EL (cell line): ENCODE data around the gene MEGF6.
A peak's percentile ranks its signal among the peaks of the same experiment; 100 is the strongest.

Source experiments
- DNase-seq: peaks from one replicate; pipeline ENCODE4 v3.0.0-alpha.2; 2016

Gene MEGF6

DNA sequence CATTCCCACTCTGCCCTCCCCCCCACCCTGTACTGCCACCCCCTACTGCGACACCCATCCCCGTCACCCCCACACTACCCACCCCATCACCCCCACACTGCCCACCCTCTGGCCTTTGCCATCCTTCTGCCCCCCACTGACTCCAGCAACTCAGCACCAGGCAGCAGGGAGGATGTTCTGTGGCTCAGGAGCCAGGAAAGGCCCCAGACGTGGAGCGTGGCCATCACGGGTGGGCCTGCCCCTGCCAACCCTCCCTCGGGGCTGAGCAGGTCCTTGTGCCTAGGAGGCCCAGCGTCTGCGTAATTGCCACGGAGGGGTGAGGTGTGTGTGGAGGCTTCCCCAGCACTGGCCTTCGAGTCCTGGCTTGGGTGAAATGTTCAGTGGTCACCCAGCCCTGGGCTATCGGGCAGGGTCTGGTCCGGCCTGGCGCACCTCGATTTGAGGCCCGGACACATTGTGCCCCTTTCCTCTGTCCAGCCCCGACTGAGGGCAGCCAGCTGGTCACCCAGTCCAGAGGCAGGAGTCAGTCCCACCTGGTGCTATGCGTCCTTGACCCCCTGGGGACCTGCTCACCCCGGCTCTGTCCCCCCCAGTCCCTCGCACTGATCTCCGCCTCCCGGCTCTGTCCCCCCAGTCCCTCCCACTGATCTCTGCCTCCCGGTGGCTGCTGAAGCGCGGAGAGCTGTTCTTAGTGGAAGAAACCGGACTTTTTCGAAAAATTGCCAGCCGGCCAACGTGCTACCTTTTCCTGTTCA, 133.9 kb downstream of the MEGF6 start:
- DNase-seq, result no peak

DNA sequence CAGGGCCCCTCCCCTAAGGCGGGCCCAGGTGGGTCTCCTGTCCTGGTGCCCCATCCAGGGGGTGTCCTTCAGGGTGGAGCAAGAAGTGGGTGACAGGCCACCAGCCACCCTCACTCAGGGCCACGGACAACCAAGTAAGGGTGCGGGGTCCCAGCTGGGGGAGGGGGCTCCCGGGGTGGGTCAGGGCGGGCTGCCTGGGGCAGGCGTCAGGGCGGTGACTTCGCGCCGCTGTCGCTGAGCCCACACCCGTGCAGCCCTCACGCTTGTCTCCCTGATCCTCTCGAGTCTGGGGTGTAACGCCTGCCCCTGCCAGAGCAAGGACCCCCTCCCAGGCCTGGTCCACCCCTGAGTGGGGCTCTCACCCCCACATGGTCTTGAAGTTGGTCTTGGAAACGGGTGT, 134.6 kb downstream of the MEGF6 start:
- DNase-seq, result no peak

DNA sequence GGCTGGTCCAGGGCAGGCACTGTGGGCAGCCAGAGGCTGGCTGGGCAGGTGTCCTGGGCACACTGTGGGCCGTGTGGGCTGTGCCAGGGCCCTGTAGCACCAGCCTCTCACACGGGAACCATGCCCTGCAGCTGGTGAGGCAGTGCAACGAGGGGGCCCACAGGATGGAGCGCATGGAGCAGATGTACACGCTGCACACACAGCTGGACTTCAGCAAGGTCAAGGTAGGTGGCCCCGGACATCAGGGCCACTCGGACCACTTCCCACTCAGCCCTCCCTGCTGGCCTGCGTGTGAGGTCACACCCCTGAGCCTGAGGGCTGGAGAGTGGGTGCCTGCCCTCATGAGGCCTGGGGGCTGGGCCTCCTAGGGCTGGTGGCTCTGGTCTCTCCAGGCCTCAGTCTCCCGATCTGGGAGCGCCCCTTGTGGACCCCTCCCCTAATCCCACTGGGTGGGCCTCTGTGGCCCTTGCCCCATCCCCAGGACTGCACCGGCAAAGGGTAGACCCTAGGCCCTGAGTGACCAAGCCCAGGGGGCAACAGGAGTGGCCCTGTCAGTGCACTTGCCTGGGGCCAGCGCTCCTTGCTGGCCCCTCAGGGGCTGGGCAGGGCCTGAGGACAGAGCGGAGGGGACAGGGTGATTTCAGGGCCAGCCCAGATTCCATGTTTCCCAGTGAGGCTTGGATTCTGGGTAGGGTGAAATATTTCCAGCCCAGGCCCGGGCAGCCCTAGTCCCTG, 135.3 kb downstream of the MEGF6 start:
- DNase-seq, result no peak

DNA sequence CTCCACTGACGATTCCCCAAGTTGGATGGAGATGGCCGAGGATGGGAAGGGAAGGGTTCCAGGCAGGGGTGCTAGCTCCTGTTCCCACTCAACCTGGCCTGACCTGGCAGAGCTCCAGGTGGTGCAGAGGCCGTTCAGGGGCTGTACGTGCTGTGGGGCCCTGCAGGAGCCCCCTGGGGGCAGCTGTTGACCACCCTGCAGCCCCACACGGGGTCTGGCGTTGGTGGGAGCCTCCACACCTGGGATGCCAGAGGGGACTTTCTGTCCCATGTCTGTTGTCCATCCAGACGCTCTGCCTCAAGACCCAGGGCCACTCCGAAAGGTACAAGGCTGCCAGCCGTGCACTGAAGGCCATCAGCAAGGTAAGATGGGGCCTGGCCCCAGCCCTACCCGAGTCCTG, 136.9 kb downstream of the MEGF6 start:
- no peak for DNase-seq

DNA sequence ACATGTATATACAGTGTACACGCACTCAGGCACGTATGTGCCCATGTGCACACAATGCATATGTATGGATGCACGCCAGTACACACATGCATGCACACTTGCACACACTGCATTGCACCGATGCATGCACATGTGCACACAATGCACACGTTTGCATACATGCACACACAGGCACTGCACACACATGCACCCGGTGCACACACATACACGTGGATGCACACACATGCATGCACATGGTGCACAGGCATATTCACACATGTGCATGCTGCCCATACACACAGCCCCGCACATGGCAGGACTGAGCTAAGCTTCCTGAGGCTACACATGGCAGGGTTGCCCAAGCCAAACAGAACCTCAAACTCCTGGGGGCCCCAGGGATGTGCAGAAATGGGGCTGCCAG, 137.3 kb downstream of the MEGF6 start:
- DNase-seq, result no peak

DNA sequence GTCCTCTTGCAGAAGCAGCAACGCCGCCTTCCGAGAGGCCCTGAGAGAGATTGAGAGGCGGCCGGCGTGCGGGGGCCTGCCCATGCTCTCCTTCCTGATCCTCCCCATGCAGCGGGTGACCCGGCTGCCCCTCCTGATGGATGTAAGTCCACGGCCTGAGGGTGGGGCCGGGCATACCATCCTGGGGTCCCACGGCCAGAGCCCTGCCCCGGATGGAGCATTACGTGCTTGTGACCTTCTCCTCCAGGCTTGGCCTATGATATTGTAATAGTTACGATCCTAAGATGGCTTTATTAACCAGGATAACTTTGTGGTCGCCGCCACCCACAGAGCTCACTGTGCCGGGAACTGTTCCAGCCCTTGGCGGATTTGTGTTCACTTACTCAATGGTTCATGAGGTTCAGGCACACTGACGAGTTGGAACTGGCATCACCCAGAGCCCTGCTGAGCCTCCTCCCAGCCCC, 137.9 kb downstream of the MEGF6 start:
- peak; percentile 81 for DNase-seq

DNA sequence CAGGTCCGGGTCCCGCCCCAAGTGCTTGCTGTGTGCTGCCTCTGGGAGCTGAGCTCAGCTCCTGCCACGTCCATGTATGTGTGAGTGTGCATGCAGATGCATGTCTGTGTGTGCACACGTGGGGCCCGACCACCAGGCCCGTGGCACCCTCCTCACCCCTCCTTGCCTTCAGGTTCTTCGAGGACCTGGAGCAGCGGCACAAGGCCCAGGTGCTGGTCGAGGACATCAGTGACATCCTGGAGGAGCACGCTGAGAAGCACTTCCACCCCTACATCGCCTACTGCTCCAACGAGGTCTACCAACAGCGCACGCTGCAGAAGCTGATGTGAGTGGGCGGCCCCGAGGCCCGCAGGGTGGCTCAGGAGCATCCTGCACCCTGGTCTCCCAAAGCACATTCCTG, 138.4 kb downstream of the MEGF6 start:
- DNase-seq, result no peak

DNA sequence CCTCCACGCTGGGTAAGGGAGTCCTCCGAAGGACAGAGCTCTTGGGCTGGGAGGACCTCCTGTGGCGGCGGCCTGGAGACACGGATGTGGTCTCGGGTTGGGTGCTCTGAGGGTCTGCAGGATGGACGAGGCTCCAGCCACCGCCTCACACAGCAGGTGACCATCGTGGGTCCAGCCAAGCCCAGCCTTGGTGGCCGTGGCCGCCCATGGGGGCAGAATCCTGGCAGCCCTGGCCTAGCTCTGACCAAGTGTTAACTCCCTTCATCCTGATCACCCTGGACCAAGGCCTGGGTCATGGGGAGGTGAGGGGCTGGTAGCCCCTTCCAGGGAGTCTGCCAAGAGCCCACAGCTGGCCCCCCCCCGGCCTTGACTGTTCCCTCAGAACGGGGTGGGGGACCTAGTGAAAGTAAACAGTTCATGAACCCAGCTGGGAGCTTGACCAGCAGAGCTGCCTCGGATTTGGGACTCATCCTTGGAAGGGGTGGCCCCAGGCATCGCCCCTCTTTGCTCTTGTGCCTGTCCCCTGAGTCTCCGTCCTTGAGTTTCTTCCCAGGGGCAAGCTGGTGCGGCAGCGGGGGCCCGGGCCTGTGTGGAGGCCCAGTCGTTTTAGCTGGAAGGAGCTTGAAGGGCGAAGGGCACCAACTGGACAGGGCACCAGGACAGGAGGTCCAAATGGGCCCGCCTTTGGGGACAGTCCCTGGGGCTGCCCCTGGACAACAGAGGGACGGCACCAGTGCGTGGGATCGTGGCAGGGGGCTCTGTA, 139.0 kb downstream of the MEGF6 start:
- DNase-seq, result no peak

DNA sequence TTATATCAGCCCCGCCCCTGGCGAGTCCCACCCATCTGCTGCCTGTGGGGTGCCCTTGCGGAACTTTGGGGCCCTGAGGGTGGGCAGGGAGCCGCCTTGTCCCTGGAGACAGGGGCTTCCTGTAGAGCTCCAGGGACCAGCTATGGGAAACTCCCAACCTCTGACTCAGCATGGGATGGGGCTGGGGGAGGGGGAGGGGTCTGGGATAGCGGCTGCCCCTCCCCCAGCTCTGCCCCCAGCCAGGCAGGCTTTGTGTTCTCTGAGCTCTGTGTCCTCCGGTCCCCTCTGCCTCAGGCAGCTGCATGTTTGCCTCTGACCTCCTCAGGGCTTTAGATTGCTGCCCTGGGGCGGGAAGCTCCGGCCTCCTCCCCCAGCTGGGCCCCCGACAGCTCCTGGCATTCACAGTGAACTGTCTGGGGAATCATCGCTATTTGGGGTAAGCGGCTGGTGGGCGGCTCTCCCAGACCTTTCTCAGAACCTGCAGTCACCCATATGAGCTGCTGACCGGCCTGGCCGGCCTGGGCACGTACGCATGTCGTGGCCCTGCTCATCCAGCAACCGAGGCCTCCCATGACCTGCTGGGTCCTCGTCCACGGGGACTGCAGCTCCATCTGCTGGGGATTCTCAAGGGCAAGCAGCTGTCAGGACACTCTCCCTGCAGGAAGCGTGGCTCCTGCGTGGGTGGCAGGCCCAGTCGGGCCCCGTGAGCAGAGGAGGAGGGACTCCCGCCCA, 139.8 kb downstream of the MEGF6 start:
- peak; percentile 69 for DNase-seq

DNA sequence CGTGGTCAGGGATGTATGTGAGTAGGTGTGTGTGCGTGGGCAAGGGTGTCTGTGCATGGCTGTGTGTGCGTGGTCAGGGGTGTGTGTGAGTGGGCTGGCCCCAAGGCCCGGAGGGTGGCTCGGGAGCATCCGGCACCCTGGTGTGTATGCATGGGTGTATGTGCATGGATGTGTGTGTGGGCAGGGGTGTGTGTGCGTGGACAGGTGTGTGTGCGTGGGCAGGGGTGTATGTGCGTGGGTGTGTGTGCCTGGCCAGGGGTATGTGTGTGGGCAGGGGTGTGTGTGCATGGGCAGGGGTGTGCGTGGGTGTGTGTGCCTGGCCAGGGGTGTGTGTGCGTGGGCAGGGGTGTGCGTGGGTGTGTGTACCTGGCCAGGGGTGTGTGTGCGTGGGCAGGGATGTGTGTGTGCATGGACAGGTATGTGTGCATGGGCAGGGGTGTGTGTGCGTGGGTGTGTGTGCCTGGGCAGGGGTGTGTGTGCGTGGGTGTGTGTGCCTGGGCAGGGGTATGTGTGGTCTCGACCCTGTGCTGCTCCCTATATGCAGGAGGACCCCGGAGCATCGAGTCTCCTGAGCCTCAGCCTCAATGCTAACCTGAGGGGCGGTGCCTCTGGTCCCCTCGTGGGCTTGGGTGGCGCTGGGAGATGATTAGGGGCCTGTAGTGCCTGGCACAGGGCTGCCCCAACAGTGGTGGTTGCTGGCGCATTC, 140.5 kb downstream of the MEGF6 start:
- no peak for DNase-seq

DNA sequence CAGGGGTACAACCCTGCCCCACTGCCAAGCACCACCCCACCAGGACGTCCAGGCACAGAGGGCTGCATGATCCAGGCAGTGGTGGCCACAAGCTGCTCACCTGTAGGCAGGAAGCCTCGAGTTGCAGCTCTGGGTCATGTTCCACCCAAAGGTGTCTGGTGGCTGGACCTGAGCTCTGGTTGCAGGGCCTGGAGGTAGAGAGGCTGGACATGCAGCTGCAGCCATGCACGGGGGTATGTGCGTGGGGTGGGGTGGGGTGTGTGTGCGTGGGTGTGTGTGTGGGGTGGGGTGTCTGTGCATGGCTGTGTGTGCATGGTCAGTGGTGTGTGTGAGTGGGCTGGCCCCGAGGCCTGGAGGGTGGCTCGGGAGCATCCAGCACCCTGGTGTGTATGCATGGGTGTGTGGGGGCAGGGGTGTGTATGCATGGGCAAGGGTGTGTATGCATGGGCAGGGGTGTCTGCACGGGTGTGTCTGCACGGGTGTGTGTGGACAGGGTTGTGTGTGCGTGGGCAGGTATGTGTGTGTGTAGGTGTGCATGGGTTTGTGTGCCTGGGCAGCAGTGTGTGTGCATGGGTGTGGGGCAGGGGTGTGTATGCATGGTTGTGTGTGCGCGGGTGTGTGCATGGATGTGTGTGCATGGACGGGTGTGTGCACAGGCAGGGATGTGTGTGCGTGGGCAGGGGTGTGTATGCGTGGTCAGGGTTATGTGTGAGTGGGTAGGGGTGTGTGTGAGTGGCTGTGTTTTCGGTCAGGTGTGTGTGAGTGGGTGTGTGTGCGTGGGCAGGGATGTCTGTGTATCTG, 141.3 kb downstream of the MEGF6 start:
- no peak for DNase-seq

DNA sequence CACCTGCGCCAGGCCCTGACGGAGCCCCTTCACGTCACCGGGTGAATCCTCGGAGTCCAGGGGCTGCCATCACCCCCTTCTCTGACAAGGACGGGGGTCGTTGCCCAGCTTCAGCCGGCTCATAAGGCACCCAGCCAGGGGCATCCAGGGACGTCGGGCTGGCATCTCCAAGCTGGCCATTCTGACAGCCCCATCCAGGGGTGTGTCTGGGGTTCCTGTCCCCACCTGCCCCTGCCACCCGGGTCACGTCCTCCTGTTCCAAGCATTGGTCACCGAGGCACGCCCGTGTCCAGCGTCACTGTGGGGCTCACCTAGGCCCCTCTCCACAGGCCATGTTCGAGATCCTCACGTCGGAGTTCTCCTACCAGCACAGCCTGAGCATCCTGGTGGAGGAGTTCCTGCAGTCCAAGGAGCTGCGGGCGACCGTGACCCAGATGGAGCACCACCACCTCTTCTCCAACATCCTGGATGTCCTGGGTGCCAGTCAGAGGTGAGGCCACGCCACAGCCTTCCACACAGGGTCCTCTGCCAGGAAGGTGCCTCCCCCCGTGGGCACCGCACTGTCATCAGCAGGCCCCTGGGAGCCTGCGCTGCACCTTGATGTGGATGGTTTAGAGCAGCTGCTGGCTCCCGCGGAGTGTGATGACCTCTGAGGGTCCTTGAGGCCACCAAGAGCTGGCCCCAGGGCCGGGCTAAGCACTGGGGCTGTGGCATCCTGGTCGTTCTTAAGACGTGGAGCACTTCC, 142.0 kb downstream of the MEGF6 start:
- DNase-seq, result no peak

DNA sequence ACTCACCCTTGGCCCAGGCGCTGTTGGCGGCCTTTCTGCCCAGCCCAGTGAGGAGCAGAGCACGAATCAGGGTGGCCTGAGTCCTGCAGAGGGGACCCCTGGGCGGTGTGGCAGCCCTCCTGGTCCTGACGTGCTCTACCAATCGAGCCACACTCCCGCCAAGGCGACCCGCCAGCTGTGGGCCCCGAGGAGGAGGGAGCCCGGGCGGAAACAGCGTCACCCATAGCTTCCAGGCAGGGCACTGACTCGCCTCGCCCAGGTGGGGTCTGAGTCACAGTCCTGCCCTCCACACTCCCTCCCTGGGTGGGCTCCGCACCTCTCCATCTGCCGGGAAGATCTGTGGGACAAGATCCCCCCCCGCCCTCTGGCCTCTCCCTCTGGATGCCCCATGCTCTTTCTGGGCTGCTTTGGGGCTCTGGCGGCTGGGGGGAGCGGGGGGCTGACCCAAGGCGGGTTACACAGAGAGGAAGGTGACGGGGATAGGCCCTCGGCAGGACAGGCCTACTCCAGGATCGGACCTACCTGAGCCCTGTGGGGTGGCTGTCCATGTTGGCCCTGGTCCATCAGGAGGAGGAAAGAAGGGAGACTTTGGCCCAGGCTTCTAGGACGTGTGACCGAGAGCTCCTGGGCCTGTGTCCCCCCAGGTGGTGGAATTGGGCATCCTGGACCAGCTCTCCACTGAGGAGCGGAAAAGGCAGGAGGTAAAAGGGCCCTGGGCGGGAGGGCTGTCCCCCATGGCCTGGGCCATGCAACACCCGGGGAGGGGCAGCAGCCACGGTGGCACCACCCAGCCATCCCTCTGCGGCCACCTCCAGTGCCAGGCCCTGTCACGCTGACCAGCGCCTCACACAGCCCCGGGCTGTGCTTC, 142.8 kb downstream of the MEGF6 start:
- DNase-seq, result no peak

DNA sequence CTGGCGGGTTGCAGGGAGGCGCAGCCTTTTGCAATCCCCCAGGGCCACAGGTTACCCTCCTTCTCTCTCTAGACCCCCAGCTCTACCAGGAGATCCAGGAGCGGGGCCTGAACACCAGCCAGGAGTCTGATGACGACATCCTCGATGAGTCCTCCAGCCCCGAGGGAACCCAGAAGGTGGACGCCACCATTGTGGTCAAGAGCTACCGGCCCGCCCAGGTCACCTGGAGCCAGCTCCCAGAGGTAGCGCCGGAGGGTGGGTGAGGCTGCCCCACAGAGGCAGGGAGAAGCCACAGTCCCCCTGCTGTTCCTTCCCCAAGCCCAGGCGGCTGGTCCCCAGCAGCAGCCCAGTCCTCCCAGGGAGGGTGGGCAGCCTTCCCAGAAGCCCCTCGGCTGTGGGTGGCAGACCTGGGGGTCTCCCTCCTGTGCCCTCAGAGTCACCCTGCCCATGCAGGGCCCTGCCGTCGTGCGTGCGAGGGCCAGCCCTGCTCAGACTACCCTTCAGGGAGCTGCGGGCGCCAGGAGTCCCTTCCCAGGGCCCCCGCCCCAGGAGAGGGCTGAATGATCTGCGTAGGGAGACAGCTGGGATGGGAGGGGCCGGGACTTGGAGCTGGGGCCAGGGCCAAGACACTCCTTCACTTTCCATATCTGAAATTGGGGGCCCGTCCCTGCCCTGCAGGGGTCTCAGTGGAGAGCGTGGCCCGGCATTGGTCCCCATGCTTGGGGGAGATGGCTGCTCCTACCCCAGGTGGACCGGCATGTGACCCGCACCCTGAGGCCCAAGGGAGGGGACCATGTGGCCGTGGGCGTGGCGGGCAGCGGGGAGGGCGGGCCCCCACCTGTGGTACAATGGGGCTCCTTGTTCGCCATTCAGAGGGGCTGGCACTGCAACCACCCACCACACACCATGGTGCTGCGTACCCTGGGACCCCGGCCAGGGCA, 143.9 kb downstream of the MEGF6 start:
- DNase-seq, result no peak

DNA sequence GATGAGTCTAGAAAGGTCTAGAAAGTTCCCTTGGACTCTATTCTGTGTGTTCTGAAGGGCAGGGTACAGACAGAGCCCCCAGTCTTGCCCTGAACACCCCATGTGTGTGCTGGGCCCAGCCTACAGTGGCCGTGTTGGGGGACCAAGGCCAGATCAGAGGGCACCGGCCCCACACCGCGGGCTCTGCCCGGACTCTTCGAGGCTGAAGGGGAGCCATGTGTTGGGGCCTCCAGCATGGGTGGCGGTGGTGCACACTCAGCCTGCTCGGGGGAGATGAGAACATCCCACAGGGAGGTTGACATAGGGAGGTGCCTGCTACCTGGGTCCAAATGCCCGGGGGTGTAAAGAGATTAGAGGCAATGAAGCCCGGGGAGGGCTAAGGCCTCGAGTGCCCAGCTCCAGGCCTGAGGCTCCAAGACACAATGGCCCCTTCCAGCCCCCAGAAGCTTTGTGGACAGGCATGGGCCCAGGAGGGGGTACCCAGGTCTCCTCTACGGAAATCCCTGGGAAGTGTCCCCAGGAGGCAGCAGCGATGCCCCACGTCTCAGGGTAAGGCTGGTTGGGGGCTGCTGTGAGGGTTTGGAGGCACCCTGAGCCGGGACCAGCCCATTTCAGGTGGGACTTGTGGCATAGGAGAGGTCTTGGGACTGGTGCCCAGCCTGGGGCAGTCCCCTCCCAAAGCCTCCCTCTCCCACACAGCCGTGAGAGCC, 144.8 kb downstream of the MEGF6 start:
- DNase-seq, result no peak

DNA sequence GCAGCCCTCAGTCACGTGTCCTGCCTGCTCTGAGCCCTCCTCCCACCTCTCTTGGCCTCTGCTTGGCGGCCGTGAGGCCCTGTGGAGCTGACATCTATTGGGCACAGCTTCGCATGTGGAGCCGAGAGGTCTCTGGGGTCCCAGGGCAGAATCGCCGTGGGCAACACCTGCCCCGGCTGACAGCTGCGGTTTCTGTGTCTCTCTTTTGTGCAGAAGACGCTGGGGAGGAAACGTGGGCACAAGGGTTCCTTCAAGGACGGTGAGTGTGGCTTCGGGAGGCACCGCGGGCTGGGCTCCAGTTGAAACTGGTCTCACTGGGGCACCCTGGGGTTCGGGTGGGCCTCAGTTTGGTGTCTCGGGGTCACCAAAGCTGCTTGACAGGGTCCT, 145.4 kb downstream of the MEGF6 start:
- no peak for DNase-seq

DNA sequence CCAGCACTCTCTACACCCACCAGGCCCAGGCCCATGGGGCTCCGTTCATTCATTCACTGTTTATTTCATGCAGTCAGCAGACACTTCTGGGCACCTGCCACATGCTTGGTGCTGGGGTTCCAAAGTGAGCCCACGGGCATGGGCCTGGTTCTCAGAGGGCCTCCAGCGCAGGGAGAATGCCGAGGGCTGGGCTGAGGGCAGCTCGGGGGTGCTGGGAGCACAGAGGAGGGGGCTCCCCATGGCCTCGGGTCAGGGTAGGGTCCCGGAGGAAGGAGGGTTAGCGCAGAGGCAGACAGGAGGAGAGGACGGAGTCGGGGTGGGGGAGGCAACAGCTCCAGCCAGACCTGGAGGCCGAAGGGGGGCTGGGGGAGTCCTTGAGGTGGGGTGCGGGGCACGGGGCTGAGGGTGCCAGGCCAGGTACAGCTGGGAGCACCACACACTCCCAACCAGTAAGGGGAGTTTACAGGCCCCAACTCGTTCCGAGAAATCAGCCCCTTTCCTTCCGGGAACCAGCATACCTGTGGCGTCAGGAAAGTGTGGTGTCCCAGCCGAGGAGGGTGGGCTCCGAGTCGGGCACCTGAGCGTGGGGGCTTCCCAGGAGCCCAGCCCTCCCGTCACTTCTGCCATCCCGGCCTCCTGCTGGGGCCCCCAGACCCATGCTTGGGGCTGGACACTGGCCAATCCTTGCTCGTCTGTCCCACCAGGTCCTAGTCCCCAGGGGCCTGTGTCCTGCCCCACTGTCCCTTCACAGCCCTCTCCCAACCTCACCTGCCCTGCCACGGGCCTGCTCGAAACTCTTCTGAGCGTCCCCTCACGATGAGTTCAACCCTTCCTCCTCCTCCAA, 146.0 kb downstream of the MEGF6 start:
- no peak for DNase-seq
